Upper lobe of left lung (tissue), 4 donors: ENCODE data around the gene FAM120B.

Experiments used
- EP300 ChIP-seq, 4 donors: sonication (generic); formaldehyde crosslinking; IDR thresholded peaks; one replicate each; pipeline ENCODE4 v1.5.1; 2017; ENCODE audit warnings: antibody characterized with exemption in 4 of 4, control low read depth in 2 of 4
- POLR2A ChIP-seq, 4 donors: fragments of 450-650 bp; IDR thresholded peaks; one replicate each; pipeline ENCODE4 v1.5.1; 2016 to 2017; ENCODE audit warnings: antibody characterized with exemption in 4 of 4, mild to moderate bottlenecking in 2 of 4
- POLR2AphosphoS5 ChIP-seq, 2 donors: sonication (generic); formaldehyde crosslinking; IDR thresholded peaks; one replicate each; pipeline ENCODE4 v1.5.1; 2017; ENCODE audit warnings: antibody characterized with exemption in 2 of 2
- TF ChIP-seq, protein P1 (sequence below), 6 experiments: fragments of 450-650 bp in 4 of 6; fragments of 200-600 bp in 2 of 6; sonication (generic) in 2 of 6; IDR thresholded peaks; one replicate each; pipeline ENCODE4 v1.5.1; 2016 to 2019; ENCODE audit warnings: antibody characterized with exemption in 6 of 6

DNA sequence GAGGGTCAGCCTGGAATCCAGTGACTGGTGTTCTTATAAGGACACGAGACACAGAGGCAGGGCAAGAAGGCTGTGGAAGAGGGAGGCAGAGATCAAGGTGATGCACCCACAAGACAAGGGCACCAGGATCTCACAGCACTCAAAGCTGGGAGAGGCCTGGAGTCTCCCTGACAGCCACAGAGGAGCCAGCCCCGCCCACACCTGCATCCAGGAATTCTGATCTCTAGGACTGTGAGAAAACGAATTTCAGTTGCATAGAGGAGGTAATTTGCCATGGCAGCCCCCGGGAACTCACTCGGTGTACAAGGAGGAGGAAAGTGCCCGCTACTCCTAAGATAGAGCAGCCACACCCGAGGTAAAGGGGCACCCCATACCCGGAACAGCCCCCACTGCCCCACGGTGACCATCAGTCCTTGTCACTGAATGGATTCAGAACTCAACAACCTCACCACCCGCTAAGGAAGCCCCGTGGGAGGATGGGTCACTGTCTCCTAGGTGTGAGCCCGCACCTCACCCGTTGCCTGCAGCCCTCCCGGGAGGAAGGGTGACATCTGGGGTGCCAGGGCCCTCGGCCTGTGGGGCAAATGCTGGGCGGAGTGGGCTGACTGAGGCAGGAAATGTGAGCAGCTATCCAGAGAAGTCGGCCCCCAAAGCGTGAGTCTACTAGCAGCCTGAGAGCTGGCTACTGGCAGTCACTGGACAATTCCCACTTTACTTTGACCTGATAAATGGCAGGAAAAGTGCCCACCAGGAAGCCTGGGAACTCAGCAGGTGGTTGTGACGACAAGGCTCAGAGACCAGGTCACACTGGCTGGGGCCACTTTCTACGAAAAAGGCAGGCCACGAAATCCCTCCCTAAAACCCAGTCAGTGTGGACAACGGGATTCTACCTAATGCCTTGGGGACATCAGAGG, 38.1 kb upstream of the FAM120B start:
- TF ChIP-seq EP300 (IDR thresholded peaks at IDR 0.05): no peak
- TF ChIP-seq, protein P1, sequence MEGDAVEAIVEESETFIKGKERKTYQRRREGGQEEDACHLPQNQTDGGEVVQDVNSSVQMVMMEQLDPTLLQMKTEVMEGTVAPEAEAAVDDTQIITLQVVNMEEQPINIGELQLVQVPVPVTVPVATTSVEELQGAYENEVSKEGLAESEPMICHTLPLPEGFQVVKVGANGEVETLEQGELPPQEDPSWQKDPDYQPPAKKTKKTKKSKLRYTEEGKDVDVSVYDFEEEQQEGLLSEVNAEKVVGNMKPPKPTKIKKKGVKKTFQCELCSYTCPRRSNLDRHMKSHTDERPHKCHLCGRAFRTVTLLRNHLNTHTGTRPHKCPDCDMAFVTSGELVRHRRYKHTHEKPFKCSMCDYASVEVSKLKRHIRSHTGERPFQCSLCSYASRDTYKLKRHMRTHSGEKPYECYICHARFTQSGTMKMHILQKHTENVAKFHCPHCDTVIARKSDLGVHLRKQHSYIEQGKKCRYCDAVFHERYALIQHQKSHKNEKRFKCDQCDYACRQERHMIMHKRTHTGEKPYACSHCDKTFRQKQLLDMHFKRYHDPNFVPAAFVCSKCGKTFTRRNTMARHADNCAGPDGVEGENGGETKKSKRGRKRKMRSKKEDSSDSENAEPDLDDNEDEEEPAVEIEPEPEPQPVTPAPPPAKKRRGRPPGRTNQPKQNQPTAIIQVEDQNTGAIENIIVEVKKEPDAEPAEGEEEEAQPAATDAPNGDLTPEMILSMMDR (IDR thresholded peaks at IDR 0.05): no peak
- TF ChIP-seq POLR2A (IDR thresholded peaks at IDR 0.05): no peak
- no peak for TF ChIP-seq POLR2AphosphoS5 (IDR thresholded peaks at IDR 0.05)
